ENCODE data around the gene MOAP1.
"Not testable (repeated sequence)": the region's sequence is repeated elsewhere in the genome, so short reads cannot be mapped to it uniquely, and the experiment has no call there.

DNA sequence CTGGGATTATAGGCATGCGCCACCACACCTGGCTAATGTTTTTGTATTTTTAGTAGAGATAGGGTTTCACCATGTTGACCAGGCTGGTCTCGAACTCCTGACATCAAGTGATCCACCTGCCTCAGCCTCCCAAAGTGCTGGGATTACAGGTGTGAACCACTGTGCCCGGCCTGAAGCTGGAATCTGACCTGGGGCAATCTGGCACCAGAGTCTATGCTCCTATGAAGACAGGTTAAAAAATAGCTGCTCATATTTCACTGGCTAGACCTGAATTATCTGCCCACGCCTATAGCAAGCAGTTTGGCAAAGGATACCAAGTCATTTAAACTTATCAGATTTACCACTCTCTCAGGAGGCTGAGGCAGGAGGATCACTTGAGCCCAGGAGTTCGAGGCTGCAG, 10.0 kb downstream of the MOAP1 start:
- TF ChIP-seq, protein P1, sequence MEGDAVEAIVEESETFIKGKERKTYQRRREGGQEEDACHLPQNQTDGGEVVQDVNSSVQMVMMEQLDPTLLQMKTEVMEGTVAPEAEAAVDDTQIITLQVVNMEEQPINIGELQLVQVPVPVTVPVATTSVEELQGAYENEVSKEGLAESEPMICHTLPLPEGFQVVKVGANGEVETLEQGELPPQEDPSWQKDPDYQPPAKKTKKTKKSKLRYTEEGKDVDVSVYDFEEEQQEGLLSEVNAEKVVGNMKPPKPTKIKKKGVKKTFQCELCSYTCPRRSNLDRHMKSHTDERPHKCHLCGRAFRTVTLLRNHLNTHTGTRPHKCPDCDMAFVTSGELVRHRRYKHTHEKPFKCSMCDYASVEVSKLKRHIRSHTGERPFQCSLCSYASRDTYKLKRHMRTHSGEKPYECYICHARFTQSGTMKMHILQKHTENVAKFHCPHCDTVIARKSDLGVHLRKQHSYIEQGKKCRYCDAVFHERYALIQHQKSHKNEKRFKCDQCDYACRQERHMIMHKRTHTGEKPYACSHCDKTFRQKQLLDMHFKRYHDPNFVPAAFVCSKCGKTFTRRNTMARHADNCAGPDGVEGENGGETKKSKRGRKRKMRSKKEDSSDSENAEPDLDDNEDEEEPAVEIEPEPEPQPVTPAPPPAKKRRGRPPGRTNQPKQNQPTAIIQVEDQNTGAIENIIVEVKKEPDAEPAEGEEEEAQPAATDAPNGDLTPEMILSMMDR (conservative IDR thresholded peaks at IDR 0.05; ENCODE audit: low read depth, low read length), result not testable (repeated sequence)
- not testable (repeated sequence) for TF ChIP-seq EZH2 (IDR thresholded peaks at IDR 0.05; ENCODE audit: borderline replicate concordance, low read depth, low read length, poor library complexity, severe bottlenecking)
